Sigmoid colon (tissue), 4 donors: ENCODE results near the gene FXYD2.

ENCODE experiments used
- EP300 ChIP-seq, 4 donors: sonication (generic); formaldehyde crosslinking; IDR thresholded peaks; one replicate each; pipeline ENCODE4 v1.6.1; 2017; ENCODE audit warnings: antibody characterized with exemption in 4 of 4
- POLR2A ChIP-seq, 2 donors: fragments of 450-650 bp; IDR thresholded peaks; one replicate each; pipeline ENCODE4 v1.6.1; 2016; ENCODE audit warnings: antibody characterized with exemption in 2 of 2, mild to moderate bottlenecking in 2 of 2, moderate library complexity in 2 of 2
- TF ChIP-seq, protein P1 (sequence below), 4 experiments: fragments of 450-650 bp in 3 of 4; fragments of 200-600 bp in 1 of 4; IDR thresholded peaks; one replicate each; pipeline ENCODE4 v1.5.1; 2016 to 2019; ENCODE audit warnings: antibody characterized with exemption in 4 of 4, mild to moderate bottlenecking in 3 of 4, moderate library complexity in 2 of 4

DNA sequence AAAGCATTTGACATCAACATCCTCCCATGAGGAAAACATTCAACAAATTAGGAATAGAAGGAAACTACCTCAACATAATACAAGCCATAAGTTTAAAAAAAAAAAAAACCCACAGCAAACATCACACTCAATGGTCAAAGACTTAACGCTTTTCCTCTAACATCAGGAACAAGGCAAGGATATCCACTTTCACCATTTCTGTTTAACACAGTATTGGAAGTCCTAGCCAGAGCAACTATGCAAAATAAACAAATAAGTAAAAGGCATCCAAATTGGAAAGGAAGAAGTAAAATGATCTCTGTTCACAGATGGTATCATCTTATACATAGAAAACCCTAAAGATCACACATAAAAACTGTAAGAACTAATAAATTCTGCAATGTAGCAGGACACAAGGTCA, 38.8 kb upstream of the FXYD2 start:
- TF ChIP-seq, protein P1, sequence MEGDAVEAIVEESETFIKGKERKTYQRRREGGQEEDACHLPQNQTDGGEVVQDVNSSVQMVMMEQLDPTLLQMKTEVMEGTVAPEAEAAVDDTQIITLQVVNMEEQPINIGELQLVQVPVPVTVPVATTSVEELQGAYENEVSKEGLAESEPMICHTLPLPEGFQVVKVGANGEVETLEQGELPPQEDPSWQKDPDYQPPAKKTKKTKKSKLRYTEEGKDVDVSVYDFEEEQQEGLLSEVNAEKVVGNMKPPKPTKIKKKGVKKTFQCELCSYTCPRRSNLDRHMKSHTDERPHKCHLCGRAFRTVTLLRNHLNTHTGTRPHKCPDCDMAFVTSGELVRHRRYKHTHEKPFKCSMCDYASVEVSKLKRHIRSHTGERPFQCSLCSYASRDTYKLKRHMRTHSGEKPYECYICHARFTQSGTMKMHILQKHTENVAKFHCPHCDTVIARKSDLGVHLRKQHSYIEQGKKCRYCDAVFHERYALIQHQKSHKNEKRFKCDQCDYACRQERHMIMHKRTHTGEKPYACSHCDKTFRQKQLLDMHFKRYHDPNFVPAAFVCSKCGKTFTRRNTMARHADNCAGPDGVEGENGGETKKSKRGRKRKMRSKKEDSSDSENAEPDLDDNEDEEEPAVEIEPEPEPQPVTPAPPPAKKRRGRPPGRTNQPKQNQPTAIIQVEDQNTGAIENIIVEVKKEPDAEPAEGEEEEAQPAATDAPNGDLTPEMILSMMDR (IDR thresholded peaks at IDR 0.05): no peak
- no peak for TF ChIP-seq POLR2A (IDR thresholded peaks at IDR 0.05)
- TF ChIP-seq EP300 (IDR thresholded peaks at IDR 0.05): no peak
